Uterus (tissue), 2 donors: ENCODE results near the gene ITGAD.

Source experiments
- POLR2A ChIP-seq, 2 donors: fragments of 450-650 bp; IDR thresholded peaks; one replicate each; pipeline ENCODE4 v1.6.1; 2016; ENCODE audit warnings: antibody characterized with exemption in 2 of 2, mild to moderate bottlenecking in 1 of 2, moderate library complexity in 1 of 2
- TF ChIP-seq, protein P1 (sequence below), 4 experiments: fragments of 200-600 bp in 2 of 4; fragments of 450-650 bp in 2 of 4; sonication (generic) in 2 of 4; IDR thresholded peaks; one replicate each; pipeline ENCODE4 v1.5.1; 2016 to 2019; ENCODE audit warnings: antibody characterized with exemption in 4 of 4, mild to moderate bottlenecking in 2 of 4, moderate library complexity in 1 of 4

DNA sequence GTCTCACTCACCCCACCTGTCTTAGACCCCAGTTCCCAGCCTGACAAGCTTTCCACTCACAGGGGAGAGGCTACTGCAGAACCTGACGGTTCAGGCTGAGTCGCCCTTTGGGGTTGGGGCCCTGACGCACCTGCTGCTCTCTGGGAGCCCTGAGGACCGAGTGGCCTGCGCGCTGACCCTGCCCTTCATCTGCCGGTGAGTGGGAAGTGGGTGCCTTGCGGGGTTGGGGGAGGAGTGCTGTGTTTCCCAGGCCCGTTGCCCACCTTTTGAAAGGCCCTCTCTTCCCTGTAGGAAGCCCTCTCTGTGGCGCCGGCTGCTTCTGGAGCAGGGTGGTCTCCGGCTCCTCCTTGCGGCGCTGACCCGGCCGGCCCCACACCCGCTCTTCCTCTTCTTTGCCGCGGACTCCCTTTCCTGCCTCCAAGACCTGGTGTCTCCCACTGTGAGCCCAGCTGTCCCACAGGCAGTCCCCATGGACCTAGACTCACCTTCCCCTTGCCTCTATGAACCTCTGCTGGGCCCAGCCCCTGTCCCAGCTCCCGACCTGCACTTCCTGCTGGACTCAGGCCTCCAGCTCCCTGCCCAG is 72.7 kb downstream of the ITGAD start:
- no peak for TF ChIP-seq POLR2A (IDR thresholded peaks at IDR 0.05)
- TF ChIP-seq, protein P1, sequence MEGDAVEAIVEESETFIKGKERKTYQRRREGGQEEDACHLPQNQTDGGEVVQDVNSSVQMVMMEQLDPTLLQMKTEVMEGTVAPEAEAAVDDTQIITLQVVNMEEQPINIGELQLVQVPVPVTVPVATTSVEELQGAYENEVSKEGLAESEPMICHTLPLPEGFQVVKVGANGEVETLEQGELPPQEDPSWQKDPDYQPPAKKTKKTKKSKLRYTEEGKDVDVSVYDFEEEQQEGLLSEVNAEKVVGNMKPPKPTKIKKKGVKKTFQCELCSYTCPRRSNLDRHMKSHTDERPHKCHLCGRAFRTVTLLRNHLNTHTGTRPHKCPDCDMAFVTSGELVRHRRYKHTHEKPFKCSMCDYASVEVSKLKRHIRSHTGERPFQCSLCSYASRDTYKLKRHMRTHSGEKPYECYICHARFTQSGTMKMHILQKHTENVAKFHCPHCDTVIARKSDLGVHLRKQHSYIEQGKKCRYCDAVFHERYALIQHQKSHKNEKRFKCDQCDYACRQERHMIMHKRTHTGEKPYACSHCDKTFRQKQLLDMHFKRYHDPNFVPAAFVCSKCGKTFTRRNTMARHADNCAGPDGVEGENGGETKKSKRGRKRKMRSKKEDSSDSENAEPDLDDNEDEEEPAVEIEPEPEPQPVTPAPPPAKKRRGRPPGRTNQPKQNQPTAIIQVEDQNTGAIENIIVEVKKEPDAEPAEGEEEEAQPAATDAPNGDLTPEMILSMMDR (IDR thresholded peaks at IDR 0.05): no peak
